Measurements from ENCODE around the gene CADM1.

Gene CADM1

GRCh38 chr11:115304774-115305472 lies 199.3 kb downstream of the CADM1 start:
- Histone ChIP-seq H3K23ac (ENCODE audit: low read depth, low read length, poor library complexity) (no peak overlapping the region), H3K9me3 (replicated peaks in 1 of 2; ENCODE audit: control insufficient read depth in 2 of 2, insufficient read depth in 1 of 2, low read depth in 1 of 2, low read length in 2 of 2) (no peaks in the 10 kb centered on the region), H2BK15ac (ENCODE audit: low read length) (no peak overlapping the region), H4K8ac (ENCODE audit: low read depth, low read length) (no peak overlapping the region), H3K27ac (replicated peaks; ENCODE audit: low read length) (no peak overlapping the region), H3K14ac (ENCODE audit: low read length) (no peak overlapping the region), H4K91ac (ENCODE audit: low read depth, low read length, poor library complexity) (no peak overlapping the region), H2AK5ac (ENCODE audit: low read depth, low read length) (no peak overlapping the region), H2BK5ac (ENCODE audit: low read length) (no peak overlapping the region), H2AFZ (ENCODE audit: low read length) (no peak overlapping the region), H2BK12ac (ENCODE audit: low read length) (no peak overlapping the region), H3K27me3 (ENCODE audit: control insufficient read depth in 3 of 3, insufficient read depth in 3 of 3, low read depth in 1 of 3, low read length in 3 of 3) (no peaks in the 10 kb centered on the region), H3K4me2 (ENCODE audit: insufficient read depth, low read length, poor library complexity, severe bottlenecking) (no peak overlapping the region), H3K79me1 (ENCODE audit: low read depth, low read length) (peaks cover 2% of the 10 kb centered on the region), H3K4me1 (ENCODE audit: control insufficient read depth in 2 of 2, insufficient read depth in 1 of 2, low read depth in 1 of 2, low read length in 2 of 2) (peaks cover 4% of the 10 kb centered on the region in 2 donors), H3K4me3 (ENCODE audit: low read length in 2 of 2) (no peak overlapping the region), H3K36me3 (replicated peaks in 1 of 2; ENCODE audit: control insufficient read depth in 2 of 2, insufficient read depth in 2 of 2, low read length in 2 of 2) (no peaks in the 10 kb centered on the region), H3K18ac (ENCODE audit: low read length) (no peak overlapping the region), H2BK120ac (ENCODE audit: low read depth, low read length) (no peak overlapping the region), H3K4ac (ENCODE audit: low read length) (no peak overlapping the region), H3K9ac (ENCODE audit: low read depth, low read length, poor library complexity) (no peak overlapping the region)
- no CpG with 5 or more reads among the region's 6 CpGs for WGBS, 2 donors (ENCODE audit: extremely low coverage in 2 of 2, insufficient read length in 2 of 2, insufficient replicate concordance in 1 of 2)
- no peak for DNase-seq (ENCODE audit: low spot score)

- no peak overlapping the region for H2BK12ac ChIP-seq (ENCODE audit: low read length)
- WGBS, 2 donors (ENCODE audit: extremely low coverage in 2 of 2, insufficient read length in 2 of 2, insufficient replicate concordance in 1 of 2), result no CpG with 5 or more reads among the region's 2 CpGs
These were observed 200.2 kb downstream of the CADM1 start for GRCh38 chr11:115303929-115304531.

GRCh38 chr11:115302946-115303703 lies 201.1 kb downstream of the CADM1 start:
- no peak overlapping the region for H2AK5ac ChIP-seq (ENCODE audit: low read depth, low read length)
- H2BK15ac ChIP-seq (ENCODE audit: low read length), result no peak overlapping the region
- no peak overlapping the region for H2BK120ac ChIP-seq (ENCODE audit: low read depth, low read length)
- no peak overlapping the region for H3K23ac ChIP-seq (ENCODE audit: low read depth, low read length, poor library complexity)
- H3K27me3 ChIP-seq (ENCODE audit: control insufficient read depth in 3 of 3, insufficient read depth in 3 of 3, low read depth in 1 of 3, low read length in 3 of 3), result no peaks in the 10 kb centered on the region
- no peak overlapping the region for H3K18ac ChIP-seq (ENCODE audit: low read length)
- WGBS, 2 donors (ENCODE audit: extremely low coverage in 2 of 2, insufficient read length in 2 of 2, insufficient replicate concordance in 1 of 2), result no CpG with 5 or more reads among the region's 5 CpGs
- no peaks in the 10 kb centered on the region for H3K9me3 ChIP-seq (replicated peaks in 1 of 2; ENCODE audit: control insufficient read depth in 2 of 2, insufficient read depth in 1 of 2, low read depth in 1 of 2, low read length in 2 of 2)
- H3K27ac ChIP-seq (replicated peaks; ENCODE audit: low read length), result no peak overlapping the region
- H2BK5ac ChIP-seq (ENCODE audit: low read length), result no peak overlapping the region
- H4K91ac ChIP-seq (ENCODE audit: low read depth, low read length, poor library complexity), result no peak overlapping the region
- H3K4me2 ChIP-seq (ENCODE audit: insufficient read depth, low read length, poor library complexity, severe bottlenecking), result no peak overlapping the region
- peaks cover 2% of the 10 kb centered on the region for H3K79me1 ChIP-seq (ENCODE audit: low read depth, low read length)
- no peak for DNase-seq (ENCODE audit: low spot score)
- no peak overlapping the region for H2BK12ac ChIP-seq (ENCODE audit: low read length)
- no peak overlapping the region for H3K4ac ChIP-seq (ENCODE audit: low read length)
- no peak overlapping the region for H2AFZ ChIP-seq (ENCODE audit: low read length)
- H3K36me3 ChIP-seq (replicated peaks in 1 of 2; ENCODE audit: control insufficient read depth in 2 of 2, insufficient read depth in 2 of 2, low read length in 2 of 2), result no peaks in the 10 kb centered on the region
- H3K14ac ChIP-seq (ENCODE audit: low read length), result no peak overlapping the region
- H3K4me3 ChIP-seq (ENCODE audit: low read length in 2 of 2), result no peak overlapping the region
- H4K8ac ChIP-seq (ENCODE audit: low read depth, low read length), result no peak overlapping the region
- peaks cover 4% of the 10 kb centered on the region in 2 donors for H3K4me1 ChIP-seq (ENCODE audit: control insufficient read depth in 2 of 2, insufficient read depth in 1 of 2, low read depth in 1 of 2, low read length in 2 of 2)
- no peak overlapping the region for H3K9ac ChIP-seq (ENCODE audit: low read depth, low read length, poor library complexity)

More at GRCh38 chr11:115303929-115304531, 200.2 kb downstream of the CADM1 start:
- Histone ChIP-seq H3K14ac (ENCODE audit: low read length) (no peak overlapping the region), H4K8ac (ENCODE audit: low read depth, low read length) (no peak overlapping the region), H3K4me1 (ENCODE audit: control insufficient read depth in 2 of 2, insufficient read depth in 1 of 2, low read depth in 1 of 2, low read length in 2 of 2) (peaks cover 4% of the 10 kb centered on the region in 2 donors), H3K27ac (replicated peaks; ENCODE audit: low read length) (no peak overlapping the region), H3K23ac (ENCODE audit: low read depth, low read length, poor library complexity) (no peak overlapping the region), H3K27me3 (ENCODE audit: control insufficient read depth in 3 of 3, insufficient read depth in 3 of 3, low read depth in 1 of 3, low read length in 3 of 3) (no peaks in the 10 kb centered on the region), H3K4me2 (ENCODE audit: insufficient read depth, low read length, poor library complexity, severe bottlenecking) (no peak overlapping the region), H3K9ac (ENCODE audit: low read depth, low read length, poor library complexity) (no peak overlapping the region), H3K9me3 (replicated peaks in 1 of 2; ENCODE audit: control insufficient read depth in 2 of 2, insufficient read depth in 1 of 2, low read depth in 1 of 2, low read length in 2 of 2) (no peaks in the 10 kb centered on the region), H2AK5ac (ENCODE audit: low read depth, low read length) (no peak overlapping the region), H2BK120ac (ENCODE audit: low read depth, low read length) (no peak overlapping the region), H2BK15ac (ENCODE audit: low read length) (no peak overlapping the region), H3K18ac (ENCODE audit: low read length) (no peak overlapping the region), H3K4ac (ENCODE audit: low read length) (no peak overlapping the region), H3K36me3 (replicated peaks in 1 of 2; ENCODE audit: control insufficient read depth in 2 of 2, insufficient read depth in 2 of 2, low read length in 2 of 2) (no peaks in the 10 kb centered on the region), H2AFZ (ENCODE audit: low read length) (no peak overlapping the region), H4K91ac (ENCODE audit: low read depth, low read length, poor library complexity) (no peak overlapping the region), H3K4me3 (ENCODE audit: low read length in 2 of 2) (no peak overlapping the region), H3K79me1 (ENCODE audit: low read depth, low read length) (peaks cover 2% of the 10 kb centered on the region), H2BK5ac (ENCODE audit: low read length) (no peak overlapping the region)
- DNase-seq (ENCODE audit: low spot score), result no peak

Data from neuronal stem cell (in vitro differentiated cells).